Activated CD8-positive, alpha-beta T cell treated with anti-CD3 and anti-CD28 coated beads for 36 hours (primary cell): ENCODE results near the gene OAS2. TPM values are rescaled to one million over a fixed set of nuclear protein-coding genes. Genes with fewer than 3 reads are reported as not detected.

Source experiments
- ATAC-seq: fragments of 200-7000 bp; cut with Tn5 transposase; one replicate; pipeline ENCODE4 v1.10.0; 2021; ENCODE audit warnings: mild to moderate bottlenecking, moderate library complexity
- CTCF ChIA-PET: fragments of 350-600 bp; sonication (Branson Sonifier 250); formaldehyde crosslinking; loops from one replicate; lab custom pipeline; 2021; ENCODE audit warnings: antibody characterized with exemption; lab: Charles Lee
- POLR2A ChIA-PET: fragments of 350-600 bp; sonication (Branson Sonifier 250); formaldehyde crosslinking; loops from one replicate; lab custom pipeline; 2021; ENCODE audit warnings: antibody characterized with exemption; lab: Charles Lee
- DNase-seq: peaks from one replicate; pipeline ENCODE4 v3.0.0-alpha.2; 2020
- H3K27ac Mint-ChIP-seq: one replicate; pipeline ENCODE4 v1.8.0; 2021; ENCODE audit warnings: mild to moderate bottlenecking, mixed read lengths
- H3K27me3 Mint-ChIP-seq: one replicate; pipeline ENCODE4 v1.8.0; 2021; ENCODE audit warnings: mixed read lengths
- H3K36me3 Mint-ChIP-seq: one replicate; pipeline ENCODE4 v1.8.0; 2021; ENCODE audit warnings: low read depth, mixed read lengths
- H3K4me1 Mint-ChIP-seq: one replicate; pipeline ENCODE4 v1.8.0; 2021; ENCODE audit warnings: low read depth, mixed read lengths
- H3K4me3 Mint-ChIP-seq: one replicate; pipeline ENCODE4 v1.8.0; 2021; ENCODE audit warnings: mild to moderate bottlenecking, moderate library complexity, mixed read lengths
- H3K9me3 Mint-ChIP-seq: one replicate; pipeline ENCODE4 v1.8.0; 2021; ENCODE audit warnings: mixed read lengths
- CTCF ChIP-seq: fragments of 200-600 bp; IDR thresholded peaks from one replicate; pipeline ENCODE4 v1.8.0; 2022; ENCODE audit warnings: antibody characterized with exemption, mild to moderate bottlenecking
- intact Hi-C: fragments of 100-400 bp; cut with micrococcal nuclease; formaldehyde crosslinking; loops from one replicate; pipeline ENCODE4 v1.10.0; 2022
- total RNA-seq, 2 experiments: library from RNA; stranded (reverse); gene quantifications; one replicate each; pipeline ENCODE4 v1.2.3, GENCODE V29; 2021

The OAS2 gene
- total RNA-seq, 2 experiments from 2014 or later, result 95.7 to 104 TPM

- H3K36me3 Mint-ChIP-seq, result no peaks in the 10 kb centered on the region
- H3K4me3 Mint-ChIP-seq, result no peak overlapping the region
- peaks cover 1% of the 10 kb centered on the region for H3K27me3 Mint-ChIP-seq
- DNase-seq (no peak), ATAC-seq (no peak)
- CTCF ChIA-PET, result interaction anchor here (1.3 to 9.5 kb wide), 5 partner anchors 29 to 123 kb away, joined by 3 to 91 read pairs (median 7); no protein-coding TSS in a partner anchor
- no peaks in the 10 kb centered on the region for H3K9me3 Mint-ChIP-seq
- intact Hi-C loops, result no loop called here
- no peak overlapping the region for H3K27ac Mint-ChIP-seq
- H3K4me1 Mint-ChIP-seq, result peaks cover 6% of the 10 kb centered on the region
- TF ChIP-seq CTCF, result no peak
- POLR2A ChIA-PET, result no interaction called here
Measured at GRCh38 chr12:113051759-113052158, 73.4 kb downstream of the OAS2 start.

GRCh38 chr12:113052326-113052725, 74.0 kb downstream of the OAS2 start:
- no peak for ATAC-seq

GRCh38 chr12:113054948-113055486, 76.7 kb downstream of the OAS2 start:
- peak overlapping the region; percentile 3 for H3K4me3 Mint-ChIP-seq
- intact Hi-C loops, result no loop called here
- TF ChIP-seq CTCF, result no peak
- CTCF ChIA-PET, result interaction anchor here (9.5 kb wide), 1 partner anchor 45 kb away, joined by 91 read pairs; no protein-coding TSS in a partner anchor
- no peak for ATAC-seq
- POLR2A ChIA-PET, result no interaction called here
- DNase-seq, result no peak
- no peaks in the 10 kb centered on the region for H3K36me3 Mint-ChIP-seq
- peaks cover 6% of the 10 kb centered on the region for H3K4me1 Mint-ChIP-seq
- H3K27ac Mint-ChIP-seq, result no peak overlapping the region
- H3K27me3 Mint-ChIP-seq, result peaks cover 1% of the 10 kb centered on the region
- H3K9me3 Mint-ChIP-seq, result no peaks in the 10 kb centered on the region

More at GRCh38 chr12:113052326-113052725, 74.0 kb downstream of the OAS2 start:
- H3K9me3 Mint-ChIP-seq, result no peaks in the 10 kb centered on the region
- peaks cover 6% of the 10 kb centered on the region for H3K4me1 Mint-ChIP-seq
- TF ChIP-seq CTCF, result no peak
- DNase-seq, result no peak
- H3K36me3 Mint-ChIP-seq, result no peaks in the 10 kb centered on the region
- H3K27me3 Mint-ChIP-seq, result peaks cover 1% of the 10 kb centered on the region
- CTCF ChIA-PET, result interaction anchor here (0.7 to 9.5 kb wide), 5 partner anchors 48 to 122 kb away, joined by 3 to 91 read pairs (median 7); no protein-coding TSS in a partner anchor
- H3K4me3 Mint-ChIP-seq, result no peak overlapping the region
- intact Hi-C loops, result no loop called here
- no peak overlapping the region for H3K27ac Mint-ChIP-seq
- POLR2A ChIA-PET, result no interaction called here

GRCh38 chr12:113055594-113056380, 77.5 kb downstream of the OAS2 start:
- ChIA-PET CTCF (interaction anchor here (9.5 kb wide), 1 partner anchor 44 kb away, joined by 91 read pairs; no protein-coding TSS in a partner anchor), POLR2A (no interaction called here)
- Mint-ChIP-seq H3K27ac (no peak overlapping the region), H3K9me3 (no peaks in the 10 kb centered on the region), H3K36me3 (no peaks in the 10 kb centered on the region), H3K4me3 (peak overlapping the region; percentile 64), H3K4me1 (peaks cover 6% of the 10 kb centered on the region), H3K27me3 (peaks cover 1% of the 10 kb centered on the region)
- TF ChIP-seq CTCF, result no peak
- DNase-seq (no peak), ATAC-seq (no peak)
- intact Hi-C loops, result no loop called here

GRCh38 chr12:113056381-113056630, 78.0 kb downstream of the OAS2 start:
- no peak for ATAC-seq
- H3K27ac Mint-ChIP-seq, result peak overlapping the region; percentile 40
- no peak for DNase-seq
- no peaks in the 10 kb centered on the region for H3K36me3 Mint-ChIP-seq
- intact Hi-C loops, result no loop called here
- POLR2A ChIA-PET, result interaction anchor here (1.5 kb wide), 1 partner anchor 78 kb away, joined by 4 read pairs; no protein-coding TSS in a partner anchor
- no peak for TF ChIP-seq CTCF
- peak overlapping the region; percentile 64 for H3K4me3 Mint-ChIP-seq
- H3K9me3 Mint-ChIP-seq, result no peaks in the 10 kb centered on the region
- peaks cover 1% of the 10 kb centered on the region for H3K27me3 Mint-ChIP-seq
- peaks cover 6% of the 10 kb centered on the region for H3K4me1 Mint-ChIP-seq
- CTCF ChIA-PET, result interaction anchor here (9.5 kb wide), 1 partner anchor 44 kb away, joined by 91 read pairs; no protein-coding TSS in a partner anchor
